Melanocyte of skin (primary cell): ENCODE data around the gene PCDHA12. TPM values are rescaled to one million over a fixed set of nuclear protein-coding genes. Genes with fewer than 3 reads are reported as not detected.

Source experiments
- total RNA-seq, 2 donors: library from RNA; depleted of rRNA; stranded (reverse); fragments of >200 nt; gene quantifications; 2 replicates each; pipeline ENCODE4 v1.2.3, GENCODE V29; 2012

Gene PCDHA12
- not detected for total RNA-seq

GRCh38 chr5:140875085-140876065 lies at the start of gene PCDHA12:
PCDHA12 (plus strand) TSS chr5:140875308; CDS start chr5:140875473, 165 bp downstream.

GRCh38 chr5:140827704-140828361 lies 47.3 kb upstream of the PCDHA12 start, which contains the start of gene PCDHA6:
PCDHA6 (plus strand) TSS chr5:140827960; CDS start chr5:140828092, 132 bp downstream.

GRCh38 chr5:140833993-140834392 lies 41.1 kb upstream of the PCDHA12 start, which contains the start of gene PCDHA7:
PCDHA7 (plus strand) TSS chr5:140834269; CDS start chr5:140834384, 115 bp downstream.

GRCh38 chr5:140840978-140841962 lies 33.8 kb upstream of the PCDHA12 start, which contains the start of gene PCDHA8:
PCDHA8 (plus strand) TSS chr5:140841187; CDS start chr5:140841322, 135 bp downstream.

GRCh38 chr5:140848139-140849102 lies 26.7 kb upstream of the PCDHA12 start, which contains the start of gene PCDHA9:
PCDHA9 (plus strand) TSS chr5:140848382; CDS start chr5:140848496, 114 bp downstream.

GRCh38 chr5:140855772-140856674 lies 19.1 kb upstream of the PCDHA12 start, which contains the start of gene PCDHA10:
PCDHA10 (plus strand) TSS chr5:140855897; CDS start chr5:140856049, 152 bp downstream.

GRCh38 chr5:140868721-140869554 lies 6.2 kb upstream of the PCDHA12 start, which contains the start of gene PCDHA11:
PCDHA11 (plus strand) TSS chr5:140868957; CDS start chr5:140869104, 147 bp downstream.

GRCh38 chr5:140881889-140882590 lies 6.9 kb downstream of the PCDHA12 start, which contains the start of gene PCDHA13:
PCDHA13 (plus strand) TSS chr5:140882124; CDS start chr5:140882269, 145 bp downstream.

GRCh38 chr5:140925806-140926442 lies 50.8 kb downstream of the PCDHA12 start, which contains the start of gene PCDHAC1:
PCDHAC1 (plus strand) TSS chr5:140926299; CDS start chr5:140926893, 594 bp downstream.

Other genes with a start within 250 kb of the PCDHA12 start
- 1 to 10 TPM; 1.3 to 3.4 TPM for gene CD14, start 242.1 kb upstream of the PCDHA12 start, total RNA-seq
- 10 to 100 TPM; 12.7 to 14.8 TPM for gene TMCO6, start 235.9 kb upstream of the PCDHA12 start, total RNA-seq
- gene NDUFA2, start 227.7 kb upstream of the PCDHA12 start, total RNA-seq, result 10 to 100 TPM; 41.6 to 48.0 TPM
- 10 to 100 TPM; 84.3 to 95.2 TPM for gene IK, start 227.5 kb upstream of the PCDHA12 start, total RNA-seq
- 10 to 100 TPM; 32.3 to 50.3 TPM for gene WDR55, start 210.4 kb upstream of the PCDHA12 start, total RNA-seq
- gene DND1, start 201.7 kb upstream of the PCDHA12 start, total RNA-seq, result under 1 TPM; 0.34 to 1.00 TPM
- gene HARS1, start 183.9 kb upstream of the PCDHA12 start, total RNA-seq, result 10 to 100 TPM; 41.0 to 68.9 TPM
- 10 to 100 TPM; 24.1 to 29.0 TPM for gene HARS2, start 183.9 kb upstream of the PCDHA12 start, total RNA-seq
- gene ZMAT2, start 174.9 kb upstream of the PCDHA12 start, total RNA-seq, result 10 to 100 TPM; 23.4 to 37.0 TPM
- not detected for gene PCDHA1, start 89.2 kb upstream of the PCDHA12 start, total RNA-seq
- not detected for gene PCDHA2, start 80.5 kb upstream of the PCDHA12 start, total RNA-seq
- gene PCDHA3, start 74.3 kb upstream of the PCDHA12 start, total RNA-seq, result under 1 TPM in 1 of 2 donors, not detected in 1; under 0.01 TPM
- under 1 TPM; under 0.01 TPM for gene PCDHA4, start 68.2 kb upstream of the PCDHA12 start, total RNA-seq
- under 1 TPM; under 0.01 TPM for gene PCDHA5, start 53.7 kb upstream of the PCDHA12 start, total RNA-seq
- gene PCDHA6, start 47.3 kb upstream of the PCDHA12 start, total RNA-seq, result under 1 TPM in 1 of 2 donors, not detected in 1; 0.34 TPM
- gene PCDHA7, start 41.0 kb upstream of the PCDHA12 start, total RNA-seq, result not detected
- not detected for gene PCDHA8, start 34.1 kb upstream of the PCDHA12 start, total RNA-seq
- not detected for gene PCDHA9, start 26.9 kb upstream of the PCDHA12 start, total RNA-seq
- gene PCDHA10, start 19.4 kb upstream of the PCDHA12 start, total RNA-seq, result under 1 TPM in 1 of 2 donors, not detected in 1; 0.69 TPM
- gene PCDHA11, start 6.4 kb upstream of the PCDHA12 start, total RNA-seq, result under 1 TPM in 1 of 2 donors, not detected in 1; under 0.01 TPM
- gene PCDHA13, start 6.8 kb downstream of the PCDHA12 start, total RNA-seq, result under 1 TPM in 1 of 2 donors, not detected in 1; under 0.01 TPM
- gene PCDHAC1, start 51.0 kb downstream of the PCDHA12 start, total RNA-seq, result under 1 TPM in 1 of 2 donors, not detected in 1; 0.34 TPM
- gene PCDHAC2, start 91.2 kb downstream of the PCDHA12 start, total RNA-seq, result under 1 TPM in 1 of 2 donors, not detected in 1; 0.69 TPM
- not detected for gene PCDHB1, start 176.1 kb downstream of the PCDHA12 start, total RNA-seq
- gene PCDHB2, start 219.3 kb downstream of the PCDHA12 start, total RNA-seq, result under 1 TPM; under 0.01 to 0.34 TPM
- gene PCDHB3, start 225.2 kb downstream of the PCDHA12 start, total RNA-seq, result under 1 TPM in 1 of 2 donors, not detected in 1; under 0.01 TPM
- gene PCDHB4, start 246.5 kb downstream of the PCDHA12 start, total RNA-seq, result under 1 TPM in 1 of 2 donors, not detected in 1; 0.69 TPM